ENCODE measurements around the gene FANCE. TPM values are rescaled to one million over a fixed set of nuclear protein-coding genes. Genes with fewer than 3 reads are reported as not detected.

FANCE gene
- total RNA-seq, 1 experiment from 2014 or later: 16.1 TPM

GRCh38 chr6:35457907-35458306 lies 5.8 kb downstream of the FANCE start:
- no peak for ATAC-seq
- no peak for DNase-seq (ENCODE audit: low read depth, low spot score)
- H3K27me3 ChIP-seq (ENCODE audit: insufficient read depth, low read length): no peaks in the 10 kb centered on the region
- no peak overlapping the region for H3K27ac ChIP-seq (ENCODE audit: low read depth, low read length)
- POLR2A ChIA-PET: no interaction called here
- CTCF ChIA-PET: interaction anchor here (0.7 kb wide), 1 partner anchor 161 kb away, joined by 3 read pairs; no protein-coding TSS in a partner anchor
- RAD21 ChIA-PET (ENCODE audit: low non-redundant PET in 1 of 2, low total read pairs in 2 of 2, uncharacterized antibody in 2 of 2, unreplicated experiment in 2 of 2): no interaction called here
- no peak overlapping the region for H3K9ac ChIP-seq (ENCODE audit: low read length)
- H3K4me2 ChIP-seq (ENCODE audit: low read length): no peak overlapping the region
- intact Hi-C loops (cut with micrococcal nuclease): no loop called here
- H3K9me2 ChIP-seq (ENCODE audit: insufficient read depth): no peaks in the 10 kb centered on the region
- H2AFZ ChIP-seq (ENCODE audit: low read depth, low read length, poor library complexity, severe bottlenecking): no peak overlapping the region
- peaks cover 9 to 11% of the 10 kb centered on the region in 2 experiments; a peak in 3 of 4 replicates for H3K4me1 ChIP-seq (ENCODE audit: control insufficient read depth in 1 of 2, insufficient read depth in 2 of 2, low read length in 2 of 2)
- no peaks in the 10 kb centered on the region for H3K9me3 ChIP-seq (ENCODE audit: control insufficient read depth in 1 of 2, insufficient read depth in 1 of 2, low read depth in 1 of 2, low read length in 2 of 2)
- no peak overlapping the region for H3K4me3 ChIP-seq (replicated peaks in 1 of 2; ENCODE audit: low read depth in 1 of 2, low read length in 2 of 2)
- H3K36me3 ChIP-seq (ENCODE audit: control insufficient read depth in 1 of 2, insufficient read depth in 2 of 2, low read length in 2 of 2): peaks cover 13 to 22% of the 10 kb centered on the region in 2 experiments; a peak in 3 of 4 replicates
- no TSS peak for BruUV-seq (replicated peaks)
- no peaks in the 10 kb centered on the region for H3K79me2 ChIP-seq (ENCODE audit: insufficient read depth, low read length)
- no peaks in the 10 kb centered on the region for H4K20me1 ChIP-seq (ENCODE audit: insufficient read depth)
- TF ChIP-seq POLR2AphosphoS5 (IDR thresholded peaks at IDR 0.05; ENCODE audit: low read depth, low read length) (no peak), CEBPB (IDR thresholded peaks at IDR 0.05; ENCODE audit: low read depth) (no peak), CTCF (IDR thresholded peaks at IDR 0.05 in 2 of 3, conservative IDR thresholded peaks at IDR 0.05 in 1 of 3; ENCODE audit: borderline replicate concordance in 1 of 3, insufficient read depth in 1 of 3, low read depth in 2 of 3, low read length in 2 of 3) (no peak), JUND (IDR thresholded peaks at IDR 0.05) (no peak), EZH2 (IDR thresholded peaks at IDR 0.05) (no peak), ZBTB33 (IDR thresholded peaks at IDR 0.05; ENCODE audit: extremely low read depth, insufficient replicate concordance, low read length) (no peak), YY1 (IDR thresholded peaks at IDR 0.05; ENCODE audit: extremely low read depth, insufficient replicate concordance, low read depth, low read length) (no peak), REST (IDR thresholded peaks at IDR 0.05; ENCODE audit: low read depth) (no peak), SRF (IDR thresholded peaks at IDR 0.05; ENCODE audit: low read depth) (no peak), SIN3A (IDR thresholded peaks at IDR 0.05; ENCODE audit: low read depth) (no peak), POLR2A (IDR thresholded peaks at IDR 0.05; ENCODE audit: borderline replicate concordance, extremely low read depth, insufficient read depth, insufficient read length) (no peak), FOSL1 (IDR thresholded peaks at IDR 0.05; ENCODE audit: low read depth) (no peak), ZFX (IDR thresholded peaks at IDR 0.05) (no peak), RAD21 (IDR thresholded peaks at IDR 0.05; ENCODE audit: low read depth) (no peak), EZH2phosphoT487 (IDR thresholded peaks at IDR 0.05; ENCODE audit: borderline replicate concordance) (no peak), SP1 (IDR thresholded peaks at IDR 0.05; ENCODE audit: low read depth) (no peak), CBX3 (IDR thresholded peaks at IDR 0.05; ENCODE audit: low read depth) (no peak), EGR1 (IDR thresholded peaks at IDR 0.05; ENCODE audit: low read depth) (no peak), ZNF274 (IDR thresholded peaks at IDR 0.05; ENCODE audit: low read depth, low read length) (no peak)
- TF ChIP-seq, protein P1, sequence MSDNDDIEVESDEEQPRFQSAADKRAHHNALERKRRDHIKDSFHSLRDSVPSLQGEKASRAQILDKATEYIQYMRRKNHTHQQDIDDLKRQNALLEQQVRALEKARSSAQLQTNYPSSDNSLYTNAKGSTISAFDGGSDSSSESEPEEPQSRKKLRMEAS (IDR thresholded peaks at IDR 0.05): no peak

All from HCT116 (cell line).